H1 (cell line): ENCODE results near the gene FBXO34.

Source experiments
- CBX5 ChIP-seq: fragments of 300-800, 300-1000 bp; sonication (generic); IDR thresholded peaks from 2 replicates; pipeline ENCODE4 v1.7.1; 2016; ENCODE audit warnings: antibody characterized with exemption, low read length, low read depth
- CHD1 ChIP-seq: IDR thresholded peaks from 2 replicates; pipeline ENCODE4 v1.6.1; 2012; ENCODE audit warnings: low read depth, low read length, improper control_type of control experiment
- CTCF ChIP-seq, 3 experiments: IDR thresholded peaks; 1 replicate in 2 of 3; 2 replicates in 1 of 3; pipeline versions ENCODE4 v1.5.1 to v1.6.1; 2011; ENCODE audit warnings: low read length in 3 of 3, mild to moderate bottlenecking in 3 of 3, inconsistent platforms in 2 of 3, low read depth in 1 of 3, moderate library complexity in 1 of 3; ENCODE audit not compliant: insufficient read depth in 1 of 3; ENCODE audit errors: control extremely low read depth in 1 of 3
- JUN ChIP-seq: IDR thresholded peaks from 2 replicates; pipeline ENCODE4 v1.6.1; 2011; ENCODE audit warnings: low read depth, mild to moderate bottlenecking, improper control_type of control experiment, low read length
- POLR2A ChIP-seq, 2 experiments: IDR thresholded peaks; 1 replicate in 1 of 2; 2 replicates in 1 of 2; pipeline ENCODE4 v1.6.1; 2011; ENCODE audit warnings: low read depth in 2 of 2, low read length in 2 of 2, mild to moderate bottlenecking in 2 of 2; ENCODE audit errors: control extremely low read depth in 1 of 2
- POLR2AphosphoS5 ChIP-seq: IDR thresholded peaks from 2 replicates; pipeline ENCODE4 v1.6.1; 2011; ENCODE audit warnings: low read depth, low read length
- RAD21 ChIP-seq, 2 experiments: IDR thresholded peaks in 1 of 2; conservative IDR thresholded peaks in 1 of 2; 2 replicates each; pipeline ENCODE4 v1.6.1; 2011; ENCODE audit warnings: low read depth in 2 of 2, low read length in 2 of 2, improper control_type of control experiment in 1 of 2, inconsistent platforms in 1 of 2, mild to moderate bottlenecking in 1 of 2, moderate library complexity in 1 of 2
- RXRA ChIP-seq: IDR thresholded peaks from 2 replicates; pipeline ENCODE4 v1.6.1; 2011; ENCODE audit warnings: low read depth, mild to moderate bottlenecking, low read length, moderate library complexity; ENCODE audit not compliant: insufficient read depth
- SIN3A ChIP-seq, 2 experiments: IDR thresholded peaks in 1 of 2; conservative IDR thresholded peaks in 1 of 2; 2 replicates each; pipeline ENCODE4 v1.6.1; 2011 to 2012; ENCODE audit warnings: low read length in 2 of 2, improper control_type of control experiment in 1 of 2, low read depth in 1 of 2, mild to moderate bottlenecking in 1 of 2
- TEAD4 ChIP-seq: IDR thresholded peaks from 2 replicates; pipeline ENCODE4 v1.6.1; 2012; ENCODE audit warnings: low read depth, low read length, inconsistent platforms, mixed read lengths

- no peak for TF ChIP-seq CTCF (IDR thresholded peaks at IDR 0.05; ENCODE audit: control extremely low read depth in 1 of 3, insufficient read depth in 1 of 3, low read depth in 1 of 3, low read length in 3 of 3)
- no peak for TF ChIP-seq POLR2A (IDR thresholded peaks at IDR 0.05; ENCODE audit: control extremely low read depth in 1 of 2, low read depth in 2 of 2, low read length in 2 of 2)
- TF ChIP-seq POLR2AphosphoS5 = no peak
- no peak for TF ChIP-seq RXRA
- no peak for TF ChIP-seq TEAD4
- TF ChIP-seq RAD21 (IDR thresholded peaks at IDR 0.05 in 1 of 2, conservative IDR thresholded peaks at IDR 0.05 in 1 of 2; ENCODE audit: low read depth in 2 of 2, low read length in 2 of 2) = no peak
- TF ChIP-seq SIN3A (conservative IDR thresholded peaks at IDR 0.05 in 1 of 2, IDR thresholded peaks at IDR 0.05 in 1 of 2; ENCODE audit: low read depth in 1 of 2, low read length in 2 of 2) = no peak
- no peak for TF ChIP-seq CBX5
- TF ChIP-seq CHD1 = no peak
- no peak for TF ChIP-seq JUN
Measured at GRCh38 chr14:55349565-55349964, 78.3 kb downstream of the FBXO34 start.
